G401 (cell line): ENCODE data around the gene RBBP6. TPM values are rescaled to one million over a fixed set of nuclear protein-coding genes. Genes with fewer than 3 reads are reported as not detected.
"Not testable (repeated sequence)": the region's sequence is repeated elsewhere in the genome, so short reads cannot be mapped to it uniquely, and the experiment has no call there.

ENCODE experiments used
- DNase-seq: peaks from one replicate; pipeline ENCODE4 v3.0.0-alpha.2; 2015; ENCODE audit warnings: low spot score
- in situ Hi-C: cut with HindIII; loops from 2 replicates; pipeline ENCODE4 v1.10.0; 2016; ENCODE audit warnings: low sequenced_read_pairs, mixed read lengths
- total RNA-seq: library from RNA; depleted of rRNA; stranded (reverse); fragments of >200 nt; shearing (Covaris generic); gene quantifications from 2 replicates; pipeline ENCODE4 v1.2.3, GENCODE V29; 2014

Gene RBBP6
- total RNA-seq, 1 experiment from 2014 or later = 26.5 TPM

DNA sequence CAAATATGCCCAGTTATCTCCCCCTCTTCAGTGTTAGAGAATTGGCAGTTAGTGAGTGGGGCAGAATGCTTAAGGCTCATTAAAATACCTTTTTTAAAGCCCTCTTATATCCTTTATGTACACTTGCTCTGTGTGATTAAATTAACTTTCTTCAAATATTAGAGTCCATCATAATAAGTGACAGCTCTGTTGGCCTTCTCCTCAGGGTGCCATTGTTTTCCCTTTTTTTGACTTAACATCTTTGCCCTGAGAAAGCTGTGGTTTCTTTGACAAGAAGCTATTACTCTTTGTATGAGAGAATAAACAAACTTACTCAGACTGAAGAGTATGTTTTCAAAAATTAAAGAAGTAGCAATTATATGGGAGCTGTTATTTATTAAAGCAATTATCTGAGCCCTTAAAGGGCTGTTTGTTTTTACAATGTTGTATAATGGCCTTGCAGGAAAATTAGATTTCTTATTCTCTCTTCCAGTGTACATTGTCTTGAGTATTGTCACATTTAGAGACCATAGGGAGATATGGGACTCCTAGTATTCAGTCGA is 13.4 kb downstream of the RBBP6 start:
- no peak for DNase-seq
- in situ Hi-C loops = no loop called here

- DNase-seq = no peak
- in situ Hi-C loops = no loop called here
These were observed 14.6 kb downstream of the RBBP6 start for GRCh38 chr16:24553983-24554382.

- no peak for DNase-seq
- in situ Hi-C loops = no loop called here
These were observed 16.0 kb downstream of the RBBP6 start for GRCh38 chr16:24555346-24555872.

DNA sequence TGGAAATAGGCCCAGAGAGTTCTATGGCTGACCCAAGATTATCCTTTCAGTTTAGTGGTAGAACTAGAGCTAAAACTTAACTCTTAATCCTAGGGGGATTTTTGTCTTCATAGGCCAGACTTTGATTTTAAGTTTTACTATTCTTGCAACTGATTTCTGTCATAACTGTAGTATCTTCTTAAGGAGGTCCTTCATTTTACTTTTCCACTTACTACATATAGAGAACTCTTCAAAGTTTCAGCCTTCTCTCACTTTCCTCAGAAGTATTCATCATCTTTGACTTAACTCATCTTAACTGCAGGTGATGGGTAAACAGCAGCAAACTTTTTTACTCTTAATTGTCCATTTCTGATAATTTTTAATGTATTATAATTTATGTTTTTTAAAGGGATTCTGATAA is 23.4 kb downstream of the RBBP6 start:
- in situ Hi-C loops = loop anchor here (10.0 kb wide), 1 partner anchor 262 kb away; no protein-coding TSS in a partner anchor
- no peak for DNase-seq

GRCh38 chr16:24568392-24568791 is 29.0 kb downstream of the RBBP6 start:
- peak; percentile 60 for DNase-seq
- in situ Hi-C loops = loop anchor here (10.0 kb wide), 1 partner anchor 256 kb away; no protein-coding TSS in a partner anchor

- no peak for DNase-seq
- in situ Hi-C loops = no loop called here
These were observed 31.7 kb downstream of the RBBP6 start for GRCh38 chr16:24571096-24571495.

GRCh38 chr16:24572069-24572468 is 32.7 kb downstream of the RBBP6 start:
- in situ Hi-C loops = no loop called here

GRCh38 chr16:24573141-24573540 is 33.8 kb downstream of the RBBP6 start:
- in situ Hi-C loops = no loop called here

More at GRCh38 chr16:24572069-24572468, 32.7 kb downstream of the RBBP6 start:
- no peak for DNase-seq

GRCh38 chr16:24574515-24575485 is 35.4 kb downstream of the RBBP6 start:
- DNase-seq, in situ Hi-C loops: not testable (repeated sequence)

More at GRCh38 chr16:24573141-24573540, 33.8 kb downstream of the RBBP6 start:
- DNase-seq = no peak

- DNase-seq, in situ Hi-C loops: not testable (repeated sequence)
These were observed 36.4 kb downstream of the RBBP6 start for GRCh38 chr16:24575791-24576190.

- DNase-seq = no peak
- in situ Hi-C loops = no loop called here
These were observed 37.8 kb downstream of the RBBP6 start for GRCh38 chr16:24577167-24577566.

GRCh38 chr16:24580665-24581064 is 41.3 kb downstream of the RBBP6 start:
- in situ Hi-C loops = no loop called here
- DNase-seq = peak; percentile 46

GRCh38 chr16:24583494-24583893 is 44.1 kb downstream of the RBBP6 start:
- DNase-seq = no peak
- in situ Hi-C loops = no loop called here

- in situ Hi-C loops = no loop called here
- no peak for DNase-seq
These were observed 50.6 kb downstream of the RBBP6 start for GRCh38 chr16:24589997-24590396.

DNA sequence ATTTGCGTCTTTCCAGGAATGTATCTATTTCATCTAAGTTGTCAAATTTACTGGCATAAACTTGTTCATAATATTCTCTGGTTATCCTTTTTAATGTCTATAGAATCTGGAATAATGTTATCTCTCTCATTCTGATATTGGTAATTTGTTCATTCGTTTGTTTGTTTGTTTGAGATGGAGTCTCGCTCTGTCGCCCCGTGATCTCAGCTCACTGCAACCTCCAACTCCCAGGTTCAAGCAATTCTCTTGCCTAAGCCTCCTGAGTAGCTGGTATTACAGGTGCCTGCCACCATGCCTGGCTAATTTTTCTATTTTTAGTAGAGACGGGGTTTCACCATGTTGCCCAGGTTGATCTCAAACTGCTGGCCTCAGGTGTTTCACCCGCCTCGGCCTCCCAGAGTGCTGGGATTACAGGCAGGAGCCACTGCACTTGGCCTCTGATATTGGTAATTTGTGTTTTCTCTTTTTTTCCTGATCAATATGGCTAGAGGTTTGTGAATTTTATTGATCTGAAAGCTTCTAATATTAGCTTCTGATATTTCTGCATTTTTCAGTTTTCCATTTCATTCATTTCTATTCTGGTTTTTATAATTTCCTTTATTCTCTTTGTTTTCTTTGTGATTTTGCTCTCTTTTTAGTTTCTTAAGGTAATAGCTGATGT is 59.5 kb downstream of the RBBP6 start:
- in situ Hi-C loops = no loop called here
- no peak for DNase-seq

DNA sequence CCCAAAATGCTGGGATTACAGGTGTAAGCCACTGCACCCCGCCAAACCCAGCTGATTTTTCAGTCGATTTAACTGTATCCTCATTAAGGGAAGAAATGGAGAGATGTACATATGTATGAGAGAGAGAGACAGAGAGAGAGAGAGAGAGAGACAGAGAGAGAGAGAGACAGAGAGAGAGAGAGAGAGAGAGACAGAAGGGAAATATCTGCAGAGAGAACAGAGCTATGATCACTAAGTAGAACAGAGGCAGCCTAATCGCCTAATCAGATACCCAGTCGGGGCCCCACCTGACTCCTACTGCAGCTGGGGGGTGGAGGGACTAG is 70.0 kb downstream of the RBBP6 start:
- in situ Hi-C loops = no loop called here
- DNase-seq = no peak

GRCh38 chr16:24609740-24610415 is 70.5 kb downstream of the RBBP6 start:
- DNase-seq = peak; percentile 85
- in situ Hi-C loops = no loop called here

- DNase-seq = peak; percentile 77
- in situ Hi-C loops = no loop called here
These were observed 71.0 kb downstream of the RBBP6 start for GRCh38 chr16:24610416-24610755.

GRCh38 chr16:24611310-24611709 is 71.9 kb downstream of the RBBP6 start:
- in situ Hi-C loops = no loop called here
- DNase-seq = peak; percentile 71
